ENCODE measurements around the gene CEACAM8.
"Not testable (repeated sequence)": the region's sequence is repeated elsewhere in the genome, so short reads cannot be mapped to it uniquely, and the experiment has no call there.

CEACAM8 gene

GRCh38 chr19:42594617-42595489 is at the start of gene CEACAM8:
CEACAM8 (minus strand) TSS chr19:42594924; CDS start chr19:42594828, 96 bp downstream.
- DNase-seq = no peak

- not testable (repeated sequence) for DNase-seq
Measured at GRCh38 chr19:42639324-42640092, 44.8 kb upstream of the CEACAM8 start.

DNA sequence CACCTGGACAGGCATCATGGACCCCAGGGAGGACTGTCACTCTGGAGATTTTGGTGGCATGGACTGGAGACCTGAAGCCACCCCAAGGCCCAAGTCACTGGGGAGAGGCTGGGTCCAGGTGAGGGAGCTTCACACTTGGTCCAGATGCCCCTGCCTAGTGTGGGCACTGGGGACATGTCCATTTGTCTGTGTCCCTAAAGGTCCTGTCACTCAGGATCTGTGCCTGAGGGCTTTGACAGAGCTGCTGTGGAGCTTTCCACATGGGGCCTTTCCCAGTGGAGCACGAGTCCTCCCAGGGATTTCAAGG is 40.5 kb upstream of the CEACAM8 start:
- DNase-seq = no peak

DNA sequence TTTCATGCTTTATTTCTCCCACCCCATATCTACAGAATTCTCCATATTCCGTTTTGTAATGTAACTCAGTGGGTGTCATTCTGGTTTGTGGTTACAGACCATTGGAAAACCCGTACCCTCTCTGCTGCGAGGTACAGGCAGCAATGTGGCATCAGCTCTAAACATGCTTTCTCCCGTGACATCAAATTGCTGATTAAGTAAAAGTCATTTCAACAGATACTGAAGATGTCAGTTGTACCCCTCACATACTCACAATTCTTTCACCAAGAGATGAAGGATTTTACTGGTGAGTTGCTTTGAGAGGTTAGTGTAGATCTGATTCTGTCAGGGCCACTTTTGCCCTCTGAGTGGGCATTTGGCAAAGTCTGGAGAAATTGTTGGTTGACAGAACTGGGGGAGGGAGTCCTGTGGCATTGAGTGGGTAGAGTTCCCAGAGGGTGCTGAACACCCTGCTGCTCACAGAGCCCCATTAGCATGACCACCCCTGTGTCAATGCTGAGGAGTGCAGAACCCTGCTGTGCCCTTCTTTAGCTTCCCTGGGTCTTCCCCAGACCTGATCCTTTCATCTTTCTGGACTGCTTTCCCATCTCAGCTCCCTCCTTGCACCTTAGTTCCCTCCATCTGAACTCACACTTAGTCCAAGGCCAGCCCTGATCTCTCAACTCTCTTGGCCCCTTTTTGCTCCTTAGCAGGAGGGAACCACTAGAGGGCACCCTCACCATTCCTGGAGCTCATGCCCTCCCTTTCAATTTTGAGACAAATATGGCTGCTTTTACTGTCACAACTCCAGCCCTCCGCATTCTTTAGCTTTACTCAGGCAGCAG is 39.9 kb upstream of the CEACAM8 start:
- DNase-seq = peak in 1 of 2 experiments; percentile 13

GRCh38 chr19:42629191-42629590 is 34.5 kb upstream of the CEACAM8 start:
- no peak for DNase-seq

DNA sequence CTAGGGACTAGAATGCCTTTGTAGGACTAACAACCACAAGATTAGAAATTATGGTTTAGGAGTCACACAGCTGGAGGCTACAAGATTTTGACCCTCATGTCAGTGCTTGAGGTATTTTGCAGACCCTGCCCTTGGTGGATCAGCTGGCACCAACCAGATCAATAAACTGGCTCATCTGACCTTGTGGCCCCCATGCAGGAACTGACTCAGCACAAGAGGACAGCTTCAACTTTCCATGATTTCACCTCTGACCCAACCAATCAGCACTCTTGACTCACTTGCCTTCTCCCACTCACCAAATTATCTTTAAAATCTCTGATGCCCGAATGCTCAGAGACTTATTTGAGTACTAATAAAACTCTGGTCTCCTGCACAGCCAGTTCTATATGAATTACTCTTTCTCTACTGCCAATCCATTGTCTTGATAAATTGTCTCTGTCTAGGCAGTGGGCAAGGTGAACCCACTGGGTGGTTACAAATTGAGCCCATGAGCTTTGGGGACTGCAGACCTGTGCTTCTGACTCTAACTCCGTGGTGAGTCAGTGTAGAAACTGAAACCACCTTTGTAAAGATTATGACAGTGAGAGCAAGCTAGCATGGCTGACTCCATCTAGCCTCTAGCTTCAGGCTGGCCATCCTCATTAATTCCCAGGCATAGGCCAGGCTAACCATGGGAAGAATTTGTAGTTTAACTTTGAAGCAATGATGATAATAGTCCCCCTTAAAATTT is 33.9 kb upstream of the CEACAM8 start:
- DNase-seq = no peak

DNA sequence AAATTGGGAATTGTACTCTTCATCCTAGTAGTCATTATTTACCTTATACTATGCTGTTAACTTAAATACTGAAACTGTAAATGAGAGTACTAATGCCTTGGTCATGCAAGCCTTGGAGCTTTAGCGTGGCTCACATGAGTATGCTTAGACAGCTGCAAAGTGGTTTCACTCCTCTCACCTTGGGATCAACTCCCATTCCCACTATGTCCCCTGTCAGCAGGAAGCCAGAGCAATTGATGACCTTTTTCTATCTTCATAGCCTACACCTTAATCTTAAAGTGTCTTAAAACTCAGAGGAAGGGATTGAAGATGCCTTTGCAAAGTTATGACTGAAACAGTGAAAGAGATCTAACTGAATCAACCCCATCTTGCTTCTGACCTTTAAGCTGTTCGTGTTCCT is 33.2 kb upstream of the CEACAM8 start:
- DNase-seq = no peak

- DNase-seq = no peak
Measured at GRCh38 chr19:42626181-42626580, 31.5 kb upstream of the CEACAM8 start.

DNA sequence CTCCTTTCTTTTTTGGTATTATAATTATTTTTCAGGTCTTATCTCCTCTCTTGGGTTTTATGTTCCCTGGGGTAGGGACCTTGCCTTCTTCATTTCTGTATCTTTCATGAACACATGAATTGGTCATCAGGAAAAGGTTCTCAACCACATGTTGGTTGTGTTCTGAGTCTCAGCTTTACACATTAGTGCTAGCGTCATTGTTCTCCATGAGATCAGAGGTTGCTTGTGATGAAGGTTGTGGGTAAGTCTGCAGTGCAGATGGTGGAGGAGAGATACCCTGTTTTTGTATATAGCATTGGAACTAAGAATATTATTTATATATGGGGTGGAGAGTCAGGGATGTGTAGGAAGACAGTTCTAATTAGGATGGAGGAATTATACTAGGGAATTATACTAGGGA is 24.5 kb upstream of the CEACAM8 start:
- DNase-seq = no peak

- DNase-seq = no peak
Measured at GRCh38 chr19:42613666-42614065, 18.9 kb upstream of the CEACAM8 start.

DNA sequence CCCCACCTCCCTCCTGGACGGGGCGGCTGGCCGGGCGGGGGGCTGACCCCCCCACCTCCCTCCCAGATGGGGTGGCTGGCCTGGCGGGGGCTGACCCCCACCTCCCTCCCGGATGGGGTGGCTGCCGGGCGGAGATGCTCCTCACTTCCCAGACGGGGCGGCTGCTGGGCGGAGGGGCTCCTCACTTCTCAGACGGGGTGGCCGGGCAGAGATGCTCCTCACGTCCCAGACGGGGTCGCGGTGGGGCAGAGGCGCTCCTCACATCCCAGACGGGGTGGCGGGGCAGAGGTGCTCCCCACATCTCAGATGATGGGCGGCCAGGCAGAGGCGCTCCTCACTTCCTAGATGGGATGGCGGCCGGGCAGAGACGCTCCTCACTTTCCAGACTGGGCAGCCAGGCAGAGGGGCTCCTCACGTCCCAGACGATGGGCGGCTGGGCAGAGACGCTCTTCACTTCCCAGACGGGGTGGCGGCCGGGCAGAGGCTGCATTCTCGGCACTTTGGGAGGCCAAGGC is 15.7 kb upstream of the CEACAM8 start:
- DNase-seq = not testable (repeated sequence)

DNA sequence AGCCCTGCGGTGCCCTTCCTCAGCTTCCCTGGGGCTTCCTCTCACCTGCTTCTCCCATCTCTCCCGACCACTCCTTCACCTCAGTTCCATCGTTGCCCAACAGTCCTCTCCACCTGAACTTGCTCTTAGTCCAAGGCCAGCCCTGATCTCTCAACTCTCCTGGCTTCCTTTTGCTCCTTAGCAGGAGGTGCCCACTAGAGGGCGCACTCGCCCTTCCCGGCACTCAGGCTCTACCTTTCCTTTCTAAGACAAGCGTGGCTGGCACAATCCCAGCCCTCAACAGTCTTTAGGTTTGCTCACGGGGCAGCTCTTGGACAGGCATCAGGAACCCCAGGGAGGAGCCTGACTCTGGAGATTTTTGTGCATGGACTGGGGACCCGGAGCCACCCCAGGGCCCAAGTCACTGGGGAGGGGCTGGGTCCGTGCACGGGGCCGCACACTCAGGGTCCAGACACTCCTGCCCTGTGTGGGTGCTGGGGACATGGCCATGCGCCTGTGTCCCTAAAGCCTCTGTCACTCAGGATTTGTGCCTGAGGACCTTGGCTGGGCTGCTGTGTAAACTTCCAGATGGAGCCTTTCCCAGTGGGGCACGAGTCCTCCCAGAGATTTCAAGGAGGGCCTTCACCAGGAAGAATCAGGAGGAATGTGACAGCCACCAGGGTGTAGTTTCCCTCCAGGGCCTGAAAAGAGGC is 12.1 kb upstream of the CEACAM8 start:
- peak; percentile 16 to 23 for DNase-seq

DNA sequence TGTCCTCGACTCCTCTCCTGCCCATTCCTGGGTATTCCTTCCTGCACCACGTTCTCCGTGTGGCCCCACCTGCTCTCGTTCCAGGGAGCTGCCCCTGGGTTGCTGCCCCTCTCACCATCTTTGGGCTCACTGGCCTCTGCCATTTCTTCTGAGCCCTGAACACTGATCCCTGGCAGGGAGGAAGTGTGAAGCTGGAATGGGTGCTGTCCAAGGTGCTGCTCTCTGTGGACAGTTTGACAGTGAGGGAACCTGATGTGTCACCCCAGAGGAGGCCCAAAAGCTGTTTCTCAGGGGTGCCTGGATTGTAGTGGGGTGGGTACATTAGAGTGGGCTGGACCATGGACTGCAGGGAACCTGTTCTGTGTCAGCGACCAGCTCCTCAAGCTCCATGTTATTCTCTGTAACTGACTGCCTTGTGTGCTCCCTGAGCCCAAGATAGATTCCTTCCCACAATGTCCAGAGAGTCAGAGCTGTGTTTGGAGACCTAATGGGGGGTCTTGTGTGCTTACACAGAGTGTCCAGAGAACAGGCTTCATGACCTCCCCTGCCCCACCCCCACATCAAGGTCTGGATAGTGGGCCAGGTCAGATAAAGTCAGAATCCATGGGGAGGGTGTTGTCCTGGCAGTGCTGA is 7.2 kb upstream of the CEACAM8 start:
- DNase-seq = no peak

DNA sequence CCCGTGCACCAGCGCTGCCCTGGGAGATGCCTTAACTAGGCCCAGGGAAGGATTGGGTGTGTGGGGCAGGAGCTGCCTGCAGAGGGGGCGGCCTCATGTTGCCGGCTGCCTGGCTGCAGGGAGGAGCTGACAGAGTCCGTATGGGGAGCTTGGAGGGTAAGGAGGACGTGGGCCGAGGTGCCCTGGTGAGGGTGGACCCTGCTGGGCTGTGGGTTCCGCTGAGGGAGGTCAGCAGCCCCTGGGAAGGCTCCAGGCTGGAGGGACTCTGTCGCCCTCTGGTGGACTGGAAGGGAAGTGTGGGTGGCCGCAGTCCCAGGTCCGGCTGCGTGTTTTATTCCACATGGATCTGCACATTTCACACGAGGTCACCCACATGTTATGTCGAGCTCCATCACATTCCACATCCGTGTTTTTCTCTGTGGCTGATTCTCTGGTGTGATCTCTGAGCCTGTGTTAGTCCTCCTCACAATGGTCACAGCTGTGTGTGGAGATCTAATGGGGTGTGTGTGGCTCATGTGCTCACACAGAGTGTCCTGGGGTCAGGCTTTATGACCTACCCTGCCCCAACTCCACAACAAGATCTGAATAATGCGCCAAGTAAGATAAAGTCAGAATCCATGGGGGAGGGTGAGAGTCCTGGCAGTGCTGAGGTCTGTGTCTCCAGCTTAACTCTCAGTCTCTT is 1.8 kb upstream of the CEACAM8 start:
- peak; percentile 10 to 13 for DNase-seq

- no peak for DNase-seq
Measured at GRCh38 chr19:42595550-42596172, 937 bp upstream of the CEACAM8 start.

GRCh38 chr19:42589792-42590191 is 4.9 kb downstream of the CEACAM8 start:
- no peak for DNase-seq

GRCh38 chr19:42584466-42584865 is 10.3 kb downstream of the CEACAM8 start:
- no peak for DNase-seq

GRCh38 chr19:42577016-42577415 is 17.7 kb downstream of the CEACAM8 start:
- DNase-seq = no peak

DNA sequence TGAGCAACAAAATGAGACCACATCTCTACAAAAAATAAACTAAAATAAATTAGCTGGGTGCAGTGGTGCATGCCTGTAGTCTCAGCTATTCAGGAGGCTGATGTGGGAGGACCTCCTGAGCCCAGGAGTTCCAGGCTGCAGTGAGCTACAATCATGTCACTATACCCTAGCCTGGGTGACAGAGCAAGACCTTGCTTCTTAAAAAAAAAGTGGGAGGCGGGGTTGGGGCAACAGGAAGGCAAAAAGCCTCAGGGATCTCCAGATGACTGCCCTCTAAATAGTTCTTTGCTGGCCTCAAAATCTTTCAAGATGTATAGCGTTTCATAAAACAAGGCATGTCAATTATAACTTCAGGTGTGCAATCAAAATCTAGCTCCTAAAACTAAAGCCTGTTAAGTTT is 18.5 kb downstream of the CEACAM8 start:
- no peak for DNase-seq

DNA sequence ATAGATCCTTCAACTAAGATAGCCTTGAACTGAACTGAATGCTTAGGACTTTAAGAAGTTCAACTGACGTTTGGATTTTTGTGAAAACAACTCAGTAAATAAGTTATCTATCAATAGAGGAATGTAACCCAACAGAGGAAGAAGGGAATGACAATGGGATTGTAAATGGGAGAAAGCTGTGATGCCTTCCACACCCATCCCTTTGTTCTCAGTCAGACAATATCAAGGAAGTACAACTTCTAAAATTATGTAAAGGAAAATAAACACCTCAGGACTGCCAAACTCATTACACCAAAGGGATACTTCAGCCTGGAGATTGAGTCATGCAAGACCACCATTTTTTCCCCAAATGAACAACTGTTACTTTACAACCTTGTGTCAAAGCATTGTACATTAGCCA is 21.1 kb downstream of the CEACAM8 start:
- no peak for DNase-seq
